Stimulated activated CD4-positive, alpha-beta T cell treated with anti-CD3 and anti-CD28 coated beads, Interleukin-15, amount 100 ng/mL, for 48 hours (primary cell): ENCODE data around the gene HIF3A.
"Not testable (repeated sequence)": the region's sequence is repeated elsewhere in the genome, so short reads cannot be mapped to it uniquely, and the experiment has no call there.

Experiments
- DNase-seq, 2 donors: peaks; one replicate each; pipeline ENCODE4 v3.0.0-alpha.2; 2020; ENCODE audit warnings: low read depth in 2 of 2

The HIF3A gene

GRCh38 chr19:46361915-46362314 lies 65.1 kb downstream of the HIF3A start:
- DNase-seq = no peak

DNA sequence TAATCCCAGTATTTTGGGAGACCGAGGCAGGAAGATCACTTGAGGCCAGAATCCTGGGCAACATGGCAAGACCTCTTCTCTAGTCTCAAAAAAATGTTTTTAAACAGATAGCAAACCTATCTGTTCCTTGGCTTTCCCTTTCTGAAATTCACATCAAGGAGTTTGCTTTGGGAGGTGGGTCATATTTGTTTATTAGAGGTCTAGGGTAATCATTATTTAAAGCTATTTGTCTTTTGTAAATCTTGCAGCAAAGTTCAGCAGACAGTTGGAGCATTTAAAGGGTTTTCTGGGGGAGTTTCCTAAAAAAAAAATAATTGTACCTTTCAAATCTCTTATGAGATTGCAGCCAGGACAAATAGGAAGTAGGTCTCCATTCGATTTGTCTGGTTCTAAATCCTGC lies 67.5 kb downstream of the HIF3A start:
- DNase-seq = no peak

GRCh38 chr19:46365561-46365960 lies 68.7 kb downstream of the HIF3A start:
- DNase-seq = no peak

- no peak for DNase-seq
Measured at GRCh38 chr19:46366620-46367292, 69.9 kb downstream of the HIF3A start.

- DNase-seq = no peak
Measured at GRCh38 chr19:46367426-46367825, 70.6 kb downstream of the HIF3A start.

DNA sequence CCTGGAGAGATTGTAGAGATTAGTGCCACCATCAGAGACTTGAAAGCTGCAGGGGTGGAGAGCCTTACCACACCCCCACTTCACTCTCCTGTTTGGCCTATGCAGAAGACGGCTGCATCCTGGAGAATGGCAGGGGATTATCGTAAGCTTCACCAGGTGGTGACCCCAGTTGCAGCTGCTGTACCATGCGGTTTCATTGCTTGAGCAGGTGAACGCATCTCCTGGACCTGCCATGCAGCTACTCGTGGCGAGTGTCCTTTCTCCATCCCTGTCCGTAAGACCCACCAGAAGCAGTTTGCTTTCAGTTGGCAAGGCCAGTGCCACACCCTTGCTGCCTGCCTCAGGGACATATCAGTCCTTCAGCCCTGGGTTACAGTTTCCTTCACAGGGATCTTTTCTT lies 71.3 kb downstream of the HIF3A start:
- no peak for DNase-seq

GRCh38 chr19:46369817-46370216 lies 73.0 kb downstream of the HIF3A start:
- DNase-seq = peak in 1 of 2 donors; percentile 14

DNA sequence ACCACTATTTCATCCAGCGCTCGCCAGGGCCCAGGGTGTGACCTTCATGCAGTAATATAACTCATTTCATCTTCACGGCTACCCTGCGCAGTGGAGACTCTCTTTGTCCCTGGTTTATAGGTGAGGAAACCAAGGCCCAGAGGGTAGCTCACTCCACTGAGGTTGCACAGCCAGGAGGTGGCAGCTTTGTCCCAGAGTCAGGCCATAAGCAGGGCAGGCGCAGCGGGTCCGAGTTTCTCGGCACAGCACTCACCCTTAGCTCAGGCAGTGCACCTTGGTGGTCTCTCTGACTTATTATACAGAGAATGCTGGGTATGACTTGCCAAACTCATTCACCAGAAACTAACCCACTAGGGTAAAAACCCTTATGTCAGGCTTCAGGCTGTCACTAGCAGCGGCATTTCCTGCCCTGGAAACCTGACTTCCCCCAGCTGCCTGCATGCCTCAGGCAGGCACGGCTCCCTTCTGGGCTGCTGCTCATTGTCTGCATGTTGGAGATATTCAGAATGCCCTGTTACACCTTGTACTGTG lies 74.6 kb downstream of the HIF3A start:
- DNase-seq = no peak

DNA sequence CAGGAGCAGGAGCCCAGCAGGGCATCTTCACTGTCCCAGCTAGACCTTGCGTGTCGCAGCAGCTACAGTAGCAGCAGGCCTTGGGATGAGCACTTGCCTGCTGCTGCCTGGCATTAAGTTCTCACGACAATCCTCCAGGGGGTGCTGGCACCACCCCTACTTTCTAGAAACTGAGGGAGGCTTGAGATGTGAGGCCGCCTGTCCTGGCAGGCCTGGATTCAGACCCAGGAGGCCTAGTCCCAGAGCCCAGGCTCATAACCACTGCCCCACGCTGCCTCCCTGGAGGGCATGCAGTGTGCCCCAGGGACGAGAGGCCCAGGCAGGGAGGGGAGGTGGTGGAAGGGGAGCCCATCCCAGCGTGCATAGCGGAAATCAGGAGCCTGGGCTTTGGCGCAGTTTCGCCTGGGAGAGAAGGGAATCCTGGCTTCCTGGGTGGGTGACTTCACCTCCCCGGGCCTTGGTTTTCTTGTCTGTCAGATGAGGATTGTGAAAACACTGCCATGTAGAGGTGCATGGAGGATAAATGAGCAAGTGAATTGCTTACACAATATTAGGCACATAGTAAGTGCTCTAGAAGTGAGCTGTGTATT lies 76.2 kb downstream of the HIF3A start:
- DNase-seq = no peak

DNA sequence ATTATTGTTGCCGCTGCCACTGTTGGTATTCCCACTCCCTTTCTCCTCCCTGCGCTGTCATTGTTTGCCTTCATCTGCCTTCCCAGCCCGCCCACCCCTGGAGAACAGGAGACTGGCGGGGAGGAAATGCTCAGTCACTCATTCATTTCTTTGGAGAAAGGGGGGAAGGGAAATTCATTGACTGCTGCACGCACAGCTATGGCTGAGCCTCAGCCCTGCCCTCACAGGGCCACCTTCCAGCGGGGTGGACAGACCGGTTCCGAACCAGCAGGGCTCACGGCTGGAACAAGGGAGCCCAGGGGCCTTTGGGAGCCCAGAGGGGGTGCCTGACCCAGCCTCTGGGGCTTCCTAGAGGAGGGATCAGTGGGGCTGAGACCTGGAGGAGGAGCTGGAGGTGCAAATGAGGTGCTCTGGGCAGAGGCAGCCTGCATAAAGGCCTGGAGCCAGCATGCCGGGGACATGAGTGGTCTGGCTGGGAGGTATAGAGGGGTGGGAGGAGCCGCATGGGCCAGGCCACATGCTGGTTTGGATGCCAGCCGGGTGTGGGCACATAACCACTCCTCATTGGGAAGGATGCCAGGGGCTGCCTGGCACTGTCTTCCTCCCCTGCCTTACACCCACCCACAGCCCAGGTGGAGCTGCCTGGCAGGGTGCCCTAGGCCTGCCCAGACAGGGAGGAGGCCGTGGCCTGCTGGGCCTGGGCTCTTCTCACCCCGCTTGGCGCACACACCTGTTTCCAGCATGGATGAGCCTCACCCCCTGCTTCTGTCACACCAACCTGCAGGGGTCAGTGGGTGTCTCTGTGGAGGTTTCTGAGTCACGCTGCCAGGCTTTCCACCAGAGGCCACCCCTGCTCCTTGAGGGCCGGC lies 76.9 kb downstream of the HIF3A start:
- no peak for DNase-seq

DNA sequence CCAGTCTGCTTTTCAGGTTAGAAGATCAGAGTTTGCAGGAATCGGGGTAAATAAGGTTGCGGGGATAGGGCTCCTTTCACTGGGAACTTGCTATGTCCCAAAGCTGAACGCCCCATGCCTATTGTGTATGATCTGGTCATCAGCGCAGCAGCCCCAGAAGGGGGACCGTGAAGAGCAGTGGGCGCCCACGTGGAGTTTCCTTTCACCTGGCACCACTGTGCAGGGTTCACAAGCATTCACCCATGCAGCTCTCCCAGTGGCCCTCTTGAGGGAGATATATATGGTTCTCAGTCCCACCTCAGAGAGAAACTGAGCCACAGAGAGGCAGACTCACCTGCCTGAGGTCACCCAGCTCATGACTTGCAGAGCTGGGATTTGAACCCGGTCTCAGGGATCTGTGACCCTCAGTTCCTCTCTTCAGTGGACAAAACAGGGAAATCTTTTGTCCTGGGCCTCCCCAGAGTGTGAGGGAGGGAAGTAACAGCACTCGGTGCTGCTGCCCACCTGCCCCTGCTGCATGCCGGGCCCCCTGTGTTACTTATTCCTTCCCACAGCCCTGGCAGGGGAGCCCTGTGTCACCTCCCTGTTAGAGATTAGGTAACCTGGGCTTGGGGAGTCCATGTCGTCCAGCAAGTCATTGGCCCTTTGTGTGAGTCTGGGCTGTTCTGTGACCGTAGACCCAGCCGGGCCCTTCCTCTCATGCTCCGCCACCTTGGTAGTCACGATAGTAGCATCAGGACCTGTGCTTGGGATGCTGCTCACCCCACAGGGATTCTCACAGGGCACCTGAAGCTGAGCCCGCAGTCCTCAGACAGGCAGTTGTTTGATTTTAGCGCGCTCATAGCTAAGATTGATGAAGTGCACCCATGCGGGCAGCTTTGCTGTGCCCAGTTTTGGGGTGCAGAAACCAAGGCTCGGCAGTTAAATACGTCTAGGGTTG lies 78.0 kb downstream of the HIF3A start:
- DNase-seq = no peak

DNA sequence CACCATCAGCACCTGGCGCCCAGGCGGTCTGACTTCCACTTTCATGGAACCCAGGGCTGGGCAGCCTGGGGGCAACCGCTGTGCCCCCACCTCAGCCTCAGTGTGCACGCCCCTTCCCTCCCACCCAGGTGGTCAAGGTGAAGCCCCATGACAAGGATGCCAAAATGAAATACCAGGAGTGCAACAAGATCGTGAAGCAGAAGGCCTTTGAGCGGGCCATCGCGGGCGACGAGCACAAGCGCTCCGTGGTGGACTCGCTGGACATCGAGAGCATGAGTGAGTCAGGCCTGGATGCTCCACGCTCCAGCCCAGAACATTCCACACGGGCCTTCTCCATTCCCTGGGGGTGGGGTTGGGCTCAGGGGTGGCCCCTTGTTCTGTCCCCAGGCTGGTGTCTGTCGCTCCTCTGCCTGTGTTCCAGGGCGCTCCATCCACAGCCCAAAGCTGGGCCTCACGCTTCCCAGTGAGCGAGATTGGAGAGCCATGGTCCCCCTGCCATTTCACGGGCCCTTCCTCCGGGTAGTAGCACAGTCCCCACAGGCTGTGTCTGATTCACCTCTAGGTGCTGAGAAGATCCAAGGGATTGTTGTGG lies 78.7 kb downstream of the HIF3A start:
- not testable (repeated sequence) for DNase-seq

GRCh38 chr19:46376241-46377153 lies 79.7 kb downstream of the HIF3A start:
- no peak for DNase-seq

- DNase-seq = no peak
Measured at GRCh38 chr19:46378268-46378667, 81.4 kb downstream of the HIF3A start.

- no peak for DNase-seq
Measured at GRCh38 chr19:46380690-46381089, 83.8 kb downstream of the HIF3A start.

DNA sequence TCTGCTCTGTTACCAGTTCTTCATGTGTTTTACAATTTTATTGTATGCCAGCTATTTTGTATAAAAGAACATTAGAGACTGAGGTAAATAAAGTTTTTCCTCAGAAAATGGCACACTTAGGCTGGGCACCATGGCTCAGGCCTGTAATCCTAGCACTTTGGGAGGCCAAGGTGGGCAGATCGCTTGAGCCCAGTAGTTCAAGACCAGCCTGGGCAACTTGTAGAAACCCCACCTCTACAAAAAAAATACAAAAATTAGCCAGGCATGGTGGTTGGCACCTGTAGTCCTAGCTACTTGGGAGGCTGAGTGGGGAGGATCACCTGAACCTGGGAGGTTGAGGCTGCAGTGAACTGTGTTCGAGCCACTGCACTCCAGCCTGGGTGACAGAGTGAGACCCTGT lies 84.5 kb downstream of the HIF3A start:
- DNase-seq = no peak

GRCh38 chr19:46381756-46382345 lies 85.0 kb downstream of the HIF3A start:
- no peak for DNase-seq

GRCh38 chr19:46383171-46383815 lies 86.5 kb downstream of the HIF3A start:
- DNase-seq = no peak

GRCh38 chr19:46383846-46384245 lies 87.0 kb downstream of the HIF3A start:
- DNase-seq = no peak
